Suprapubic skin (tissue), 4 donors: ENCODE measurements around the gene PEX13. TPM values are rescaled to one million over a fixed set of nuclear protein-coding genes. Genes with fewer than 3 reads are reported as not detected.
"Not testable (repeated sequence)": the region's sequence is repeated elsewhere in the genome, so short reads cannot be mapped to it uniquely, and the experiment has no call there.

Experiments used
- DNase-seq, 2 donors: peaks; one replicate each; pipeline ENCODE4 v3.0.0-alpha.2; 2019; ENCODE audit warnings: low spot score in 2 of 2
- H3K27ac ChIP-seq: fragments of 200-600 bp; sonication (generic); one replicate; pipeline ENCODE4 v1.5.1; 2019
- H3K27me3 ChIP-seq: fragments of 200-600 bp; sonication (generic); one replicate; pipeline ENCODE4 v1.5.1; 2019
- H3K36me3 ChIP-seq: fragments of 200-600 bp; sonication (generic); one replicate; pipeline ENCODE4 v1.5.1; 2019
- H3K4me1 ChIP-seq: fragments of 200-600 bp; sonication (generic); one replicate; pipeline ENCODE4 v1.5.1; 2019
- H3K4me3 ChIP-seq: fragments of 200-600 bp; sonication (generic); one replicate; pipeline ENCODE4 v1.5.1; 2019; ENCODE audit warnings: mild to moderate bottlenecking
- H3K9me3 ChIP-seq: fragments of 200-600 bp; sonication (generic); one replicate; pipeline ENCODE4 v1.5.1; 2019
- CTCF ChIP-seq, 2 donors: fragments of 200-600 bp in 1 of 2; fragments of 450-650 bp in 1 of 2; sonication (generic) in 1 of 2; IDR thresholded peaks; one replicate each; pipeline ENCODE4 v1.5.1; 2016 to 2019; ENCODE audit warnings: antibody characterized with exemption in 2 of 2, mild to moderate bottlenecking in 1 of 2, moderate library complexity in 1 of 2
- EP300 ChIP-seq: sonication (generic); formaldehyde crosslinking; IDR thresholded peaks from one replicate; pipeline ENCODE4 v1.6.1; 2017; ENCODE audit warnings: antibody characterized with exemption
- POLR2A ChIP-seq, 2 donors: fragments of 450-650 bp; IDR thresholded peaks; one replicate each; pipeline ENCODE4 v1.6.1; 2017; ENCODE audit warnings: antibody characterized with exemption in 2 of 2, mild to moderate bottlenecking in 2 of 2, moderate library complexity in 2 of 2
- POLR2AphosphoS5 ChIP-seq, 3 donors: sonication (generic); formaldehyde crosslinking; IDR thresholded peaks; one replicate each; pipeline ENCODE4 v1.6.1; 2017; ENCODE audit warnings: antibody characterized with exemption in 3 of 3
- WGBS: methylation state at CpG from one replicate; pipeline ENCODE4 v1.1.5; 2018; 5-methylcytosine and 5-hydroxymethylcytosine counted together
- total RNA-seq, 4 donors: library from RNA; depleted of rRNA; stranded (reverse); fragments of >200 nt; gene quantifications; one replicate each; pipeline ENCODE4 v1.1.0, GENCODE V29; 2016

Gene PEX13
- total RNA-seq, 4 donors from 2014 or later: 29.5 to 39.2 (median 34.8) TPM

- H3K36me3 ChIP-seq: no peaks in the 10 kb centered on the region
- no peak for DNase-seq
- peaks cover 2% of the 10 kb centered on the region for H3K4me1 ChIP-seq
- no peak overlapping the region for H3K4me3 ChIP-seq
- WGBS: 58% methylated on average over 5 of the region's 5 CpGs
- H3K27me3 ChIP-seq: no peaks in the 10 kb centered on the region
- H3K27ac ChIP-seq: no peak overlapping the region
- TF ChIP-seq POLR2A (IDR thresholded peaks at IDR 0.05) (no peak), EP300 (no peak), CTCF (IDR thresholded peaks at IDR 0.05) (no peak), POLR2AphosphoS5 (IDR thresholded peaks at IDR 0.05) (no peak)
- no peaks in the 10 kb centered on the region for H3K9me3 ChIP-seq
Observed at GRCh38 chr2:60976875-60977561, 40.5 kb upstream of the PEX13 start.

- H3K27me3 ChIP-seq: no peaks in the 10 kb centered on the region
- H3K4me3 ChIP-seq: no peak overlapping the region
- H3K4me1 ChIP-seq: peaks cover 2% of the 10 kb centered on the region
- H3K9me3 ChIP-seq: no peaks in the 10 kb centered on the region
- no peaks in the 10 kb centered on the region for H3K36me3 ChIP-seq
- DNase-seq: no peak
- TF ChIP-seq EP300: no peak
- TF ChIP-seq CTCF (IDR thresholded peaks at IDR 0.05): no peak
- no peak for TF ChIP-seq POLR2A (IDR thresholded peaks at IDR 0.05)
- TF ChIP-seq POLR2AphosphoS5 (IDR thresholded peaks at IDR 0.05): no peak
- WGBS: 89% methylated on average over 1 of the region's 1 CpG
- H3K27ac ChIP-seq: no peak overlapping the region
Observed at GRCh38 chr2:60977562-60977895, 40.0 kb upstream of the PEX13 start.

- Histone ChIP-seq H3K4me1 (peaks cover 2% of the 10 kb centered on the region), H3K27me3 (no peaks in the 10 kb centered on the region), H3K9me3 (no peaks in the 10 kb centered on the region), H3K27ac (no peak overlapping the region), H3K36me3 (no peaks in the 10 kb centered on the region), H3K4me3 (no peak overlapping the region)
- TF ChIP-seq POLR2A (IDR thresholded peaks at IDR 0.05) (no peak), EP300 (no peak), CTCF (IDR thresholded peaks at IDR 0.05) (no peak), POLR2AphosphoS5 (IDR thresholded peaks at IDR 0.05) (no peak)
- WGBS: 85% methylated on average over 4 of the region's 4 CpGs
- no peak for DNase-seq
Observed at GRCh38 chr2:60979231-60979630, 38.3 kb upstream of the PEX13 start.

- Histone ChIP-seq H3K27me3 (no peaks in the 10 kb centered on the region), H3K9me3 (no peaks in the 10 kb centered on the region), H3K4me3 (no peak overlapping the region), H3K4me1 (peaks cover 2% of the 10 kb centered on the region), H3K27ac (no peak overlapping the region), H3K36me3 (no peaks in the 10 kb centered on the region)
- 70% methylated on average over 3 of the region's 3 CpGs for WGBS
- TF ChIP-seq POLR2A (IDR thresholded peaks at IDR 0.05) (no peak), CTCF (IDR thresholded peaks at IDR 0.05) (no peak), POLR2AphosphoS5 (IDR thresholded peaks at IDR 0.05) (no peak), EP300 (no peak)
- no peak for DNase-seq
Observed at GRCh38 chr2:60980071-60980815, 37.3 kb upstream of the PEX13 start.

- not testable (repeated sequence) for DNase-seq, H3K9me3 ChIP-seq, H3K4me1 ChIP-seq, H3K27ac ChIP-seq, H3K27me3 ChIP-seq, H3K36me3 ChIP-seq, H3K4me3 ChIP-seq
- WGBS: 98% methylated on average over 3 of the region's 3 CpGs
Observed at GRCh38 chr2:60982066-60982465, 35.5 kb upstream of the PEX13 start.
